GM12865 (cell line): Measurements from ENCODE around the gene VIM.

ENCODE experiments used
- DNase-seq: peaks from one replicate; pipeline ENCODE4 v3.0.0; 2010; ENCODE audit warnings: low read depth
- H3K4me3 ChIP-seq: 2 replicates; pipeline ENCODE4 v1.5.1; 2011; ENCODE audit warnings: mild to moderate bottlenecking, low read depth, low read length, control low read depth
- CTCF ChIP-seq: IDR thresholded peaks from 2 replicates; pipeline ENCODE4 v1.5.1; 2011; ENCODE audit warnings: low read length, control low read depth, low read depth, inconsistent platforms; ENCODE audit not compliant: insufficient read depth; ENCODE audit errors: missing control alignments

VIM gene

DNA sequence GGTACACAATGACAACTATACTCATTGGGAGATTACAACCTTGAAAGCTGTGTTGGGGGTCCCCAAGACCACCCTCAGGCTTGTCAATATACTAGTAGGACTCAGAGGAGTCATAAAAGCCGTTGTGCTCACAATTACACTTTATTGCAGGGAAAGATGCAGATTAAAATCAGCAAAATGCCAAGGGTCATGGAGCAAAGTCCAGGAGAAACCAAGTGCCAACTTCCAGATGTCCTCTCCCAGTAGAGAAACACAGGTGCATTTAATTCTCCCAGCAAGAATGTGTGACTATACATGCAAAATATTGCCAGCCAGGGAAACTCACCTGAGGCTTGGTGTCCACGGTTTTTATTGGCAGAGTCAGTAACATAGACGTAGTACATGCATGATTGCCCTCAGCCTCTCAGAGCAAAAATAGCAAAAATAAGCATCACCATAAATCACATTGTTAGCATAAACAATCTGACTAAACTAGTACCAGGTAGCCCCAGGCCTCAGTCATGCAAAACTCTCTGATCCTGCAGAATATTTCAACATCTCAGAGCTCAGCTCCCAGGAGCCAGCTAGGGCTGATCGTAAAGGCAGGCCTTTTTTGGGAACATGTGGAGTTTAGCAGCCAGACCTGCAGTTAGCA, 50.7 kb downstream of the VIM start:
- TF ChIP-seq CTCF = no peak
- no peak for DNase-seq
- H3K4me3 ChIP-seq = no peak overlapping the region

DNA sequence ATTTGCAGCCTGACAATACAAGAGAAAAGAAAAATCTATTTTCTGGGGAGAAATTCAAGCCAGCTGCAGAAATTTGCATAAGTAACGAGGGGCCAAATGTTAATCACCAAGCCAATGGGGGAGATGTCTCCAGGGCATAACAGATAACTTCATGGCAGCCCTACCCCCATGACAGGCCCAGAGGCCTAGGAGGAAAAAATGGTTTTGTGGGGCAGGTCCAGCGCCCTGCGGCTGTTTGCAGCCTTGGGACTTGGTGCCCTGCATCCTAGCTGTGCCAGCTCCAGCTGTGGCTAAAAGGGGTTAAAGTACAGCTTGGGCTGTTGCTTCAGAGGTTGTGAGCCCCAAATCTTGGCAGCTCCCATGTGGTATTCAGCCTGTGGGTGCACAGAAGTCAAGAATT, 54.3 kb downstream of the VIM start:
- TF ChIP-seq CTCF = no peak
- H3K4me3 ChIP-seq = no peak overlapping the region
- DNase-seq = no peak

- no peak for TF ChIP-seq CTCF
- DNase-seq = no peak
- H3K4me3 ChIP-seq = no peak overlapping the region
Measured at GRCh38 chr10:17286562-17287550, 58.8 kb downstream of the VIM start.
